B cell (primary cell): ENCODE measurements around the gene HFE. TPM values are rescaled to one million over a fixed set of nuclear protein-coding genes. Genes with fewer than 3 reads are reported as not detected.

Source experiments
- ATAC-seq: fragments of 200-7000 bp; cut with Tn5 transposase; one replicate; pipeline ENCODE4 v1.10.0; 2021; ENCODE audit warnings: low read depth, mild to moderate bottlenecking, moderate number of reproducible peaks, moderate library complexity
- CTCF ChIA-PET: fragments of 350-600 bp; sonication (Branson Sonifier 250); formaldehyde crosslinking; loops from one replicate; lab custom pipeline; 2021; ENCODE audit warnings: antibody characterized with exemption, inconsistent platforms; lab: Charles Lee
- POLR2A ChIA-PET: fragments of 350-600 bp; sonication (Branson Sonifier 250); formaldehyde crosslinking; loops from one replicate; lab custom pipeline; 2021; ENCODE audit warnings: antibody characterized with exemption; lab: Charles Lee
- DNase-seq: peaks from one replicate; pipeline ENCODE4 v3.0.0; 2013
- H2AFZ ChIP-seq: 2 replicates; pipeline ENCODE4 v1.6.1; 2012; ENCODE audit warnings: mild to moderate bottlenecking, low read depth, low read length; ENCODE audit not compliant: insufficient read depth, poor library complexity, severe bottlenecking
- H3K27ac ChIP-seq, 2 donors: 1 replicate in 1 of 2; 2 replicates in 1 of 2; pipeline ENCODE4 v1.5.1; 2012 to 2013; ENCODE audit warnings: low read length in 2 of 2, mild to moderate bottlenecking in 2 of 2, moderate library complexity in 1 of 2
- H3K27me3 ChIP-seq, 4 experiments: fragments of 200-600 bp in 1 of 4; sonication (generic) in 1 of 4; replicated peaks in 1 of 4; 1 replicate in 2 of 4; 2 replicates in 2 of 4; pipeline versions ENCODE4 v1.6.1 to v1.7.0; 2013 to 2016; ENCODE audit warnings: low read length in 3 of 4, mild to moderate bottlenecking in 2 of 4, mixed read lengths in 1 of 4, moderate library complexity in 1 of 4; ENCODE audit not compliant: insufficient read depth in 4 of 4, control insufficient read depth in 3 of 4; ENCODE audit errors: control extremely low read depth in 1 of 4
- H3K36me3 ChIP-seq, 2 experiments: replicated peaks in 1 of 2; 1 replicate in 1 of 2; 2 replicates in 1 of 2; pipeline versions ENCODE4 v1.6.1 to v1.7.1; 2013; ENCODE audit warnings: low read length in 1 of 2; ENCODE audit not compliant: insufficient read depth in 2 of 2, control insufficient read depth in 1 of 2; ENCODE audit errors: control extremely low read depth in 1 of 2, extremely low read depth in 1 of 2
- H3K4me1 ChIP-seq, 2 donors: fragments of 200-600 bp in 1 of 2; sonication (generic) in 1 of 2; 1 replicate in 1 of 2; 2 replicates in 1 of 2; pipeline versions ENCODE4 v1.5.1 to v1.6.1; 2013 to 2017; ENCODE audit warnings: low read length in 2 of 2; ENCODE audit not compliant: control insufficient read depth in 2 of 2, insufficient read depth in 2 of 2
- H3K4me2 ChIP-seq: replicated peaks from 2 replicates; pipeline ENCODE3; 2012; ENCODE audit warnings: mild to moderate bottlenecking, low read depth, low read length; ENCODE audit not compliant: poor library complexity, severe bottlenecking
- H3K4me3 ChIP-seq, 5 experiments: fragments of 200-600 bp in 1 of 5; sonication (generic) in 1 of 5; 1 replicate in 3 of 5; 2 replicates in 2 of 5; pipeline versions ENCODE4 v1.5.1 to v1.7.0; 2011 to 2016; ENCODE audit warnings: low read length in 4 of 5, mild to moderate bottlenecking in 4 of 5, low read depth in 2 of 5, control low read depth in 1 of 5, moderate library complexity in 1 of 5; ENCODE audit not compliant: insufficient read depth in 1 of 5; ENCODE audit errors: control extremely low read depth in 1 of 5, extremely low read depth in 1 of 5
- H3K79me2 ChIP-seq: fragments of 200-600 bp; sonication (generic); one replicate; pipeline ENCODE4 v1.6.0; 2016; ENCODE audit warnings: low read length; ENCODE audit not compliant: control insufficient read depth, insufficient read depth
- H3K9ac ChIP-seq: fragments of 200-600 bp; sonication (generic); 2 replicates; pipeline ENCODE4 v1.6.1; 2017; ENCODE audit warnings: mild to moderate bottlenecking, low read length, moderate library complexity
- H3K9me3 ChIP-seq, 3 donors: one replicate each; pipeline versions ENCODE4 v1.6.1 to v1.7.1; 2013; ENCODE audit warnings: low read length in 2 of 3; ENCODE audit not compliant: control insufficient read depth in 2 of 3, insufficient read depth in 1 of 3; ENCODE audit errors: control extremely low read depth in 1 of 3
- H4K20me1 ChIP-seq: 2 replicates; pipeline ENCODE4 v1.6.0; 2012; ENCODE audit warnings: mild to moderate bottlenecking, low read length; ENCODE audit not compliant: insufficient read depth, control insufficient read depth, poor library complexity, severe bottlenecking
- H3K27ac Mint-ChIP-seq: one replicate; pipeline ENCODE4 v1.8.0; 2021; ENCODE audit warnings: mixed read lengths
- H3K27me3 Mint-ChIP-seq: one replicate; pipeline ENCODE4 v1.8.0; 2021; ENCODE audit warnings: mixed read lengths
- H3K4me1 Mint-ChIP-seq: one replicate; pipeline ENCODE4 v1.8.0; 2021; ENCODE audit warnings: mixed read lengths
- H3K4me3 Mint-ChIP-seq: one replicate; pipeline ENCODE4 v1.8.0; 2021; ENCODE audit warnings: mixed read lengths
- H3K9me3 Mint-ChIP-seq: one replicate; pipeline ENCODE4 v1.8.0; 2022; ENCODE audit warnings: mixed read lengths; ENCODE audit not compliant: insufficient read depth
- CTCF ChIP-seq: fragments of 200-600 bp; IDR thresholded peaks from one replicate; pipeline ENCODE4 v1.8.0; 2022; ENCODE audit warnings: antibody characterized with exemption, mild to moderate bottlenecking
- EZH2 ChIP-seq: IDR thresholded peaks from 2 replicates; pipeline ENCODE4 v1.6.1; 2012; ENCODE audit warnings: borderline replicate concordance, low read depth, mild to moderate bottlenecking, moderate library complexity, low read length; ENCODE audit not compliant: insufficient read depth, poor library complexity, severe bottlenecking
- WGBS: methylation state at CpG from one replicate; pipeline ENCODE4 v1.1.5; 2013; ENCODE audit warnings: missing lambda C conversion rate; ENCODE audit not compliant: insufficient coverage; 5-methylcytosine and 5-hydroxymethylcytosine counted together
- intact Hi-C: fragments of 100-400 bp; cut with micrococcal nuclease; formaldehyde crosslinking; loops from one replicate; pipeline ENCODE4 v1.10.0; 2022
- polyA plus RNA-seq: library from polyadenylated mRNA; depleted of rRNA; stranded (reverse); fragments of >200 nt; gene quantifications from 2 replicates; pipeline ENCODE4 v1.2.3, GENCODE V29; 2012
- total RNA-seq, 2 donors: library from RNA; stranded (reverse); fragments of 120-200 nt in 1 of 2; gene quantifications; 1 replicate in 1 of 2; 2 replicates in 1 of 2; pipeline versions ENCODE4 v1.2.3 to v1.2.4, GENCODE V29; 2013 to 2022

Gene HFE
- total and polyA plus RNA-seq, 2 donors (not counting 1 experiment from before 2014, with no cell fraction given), result 5.9 to 6.3 TPM

- Mint-ChIP-seq H3K4me3 (no peak overlapping the region), H3K4me1 (no peaks in the 10 kb centered on the region), H3K27me3 (no peaks in the 10 kb centered on the region), H3K27ac (no peak overlapping the region), H3K9me3 (no peaks in the 10 kb centered on the region)
- no peak for TF ChIP-seq CTCF
- no peak for TF ChIP-seq EZH2
- H4K20me1 ChIP-seq, result no peaks in the 10 kb centered on the region
- no peak overlapping the region for H3K9ac ChIP-seq
- no peak for ATAC-seq
- no peak overlapping the region for H3K27ac ChIP-seq
- no peaks in the 10 kb centered on the region for H3K27me3 ChIP-seq
- H3K79me2 ChIP-seq, result no peaks in the 10 kb centered on the region
- H3K9me3 ChIP-seq, result no peaks in the 10 kb centered on the region
- H2AFZ ChIP-seq, result no peak overlapping the region
- intact Hi-C loops, result no loop called here
- no peaks in the 10 kb centered on the region for H3K4me1 ChIP-seq
- H3K36me3 ChIP-seq, result peaks cover 0 to 1% of the 10 kb centered on the region in 2 experiments
- H3K4me2 ChIP-seq, result no peak overlapping the region
- H3K4me3 ChIP-seq, result no peak overlapping the region
- 100% methylated on average over 1 of the region's 4 CpGs for WGBS
- no peak for DNase-seq
- ChIA-PET POLR2A (no interaction called here), CTCF (interaction anchor here (1.0 kb wide), 1 partner anchor 51 kb away, joined by 3 read pairs; no protein-coding TSS in a partner anchor)
Observed at GRCh38 chr6:26116267-26116666, 29.0 kb downstream of the HFE start.

GRCh38 chr6:26118999-26119398, 31.8 kb downstream of the HFE start:
- H3K4me3 Mint-ChIP-seq, result no peak overlapping the region

More at GRCh38 chr6:26118999-26119398, 31.8 kb downstream of the HFE start:
- Mint-ChIP-seq H3K4me1 (peaks cover 10% of the 10 kb centered on the region), H3K27ac (no peak overlapping the region), H3K9me3 (no peaks in the 10 kb centered on the region), H3K27me3 (no peaks in the 10 kb centered on the region)
- Histone ChIP-seq H4K20me1 (no peaks in the 10 kb centered on the region), H3K9ac (no peak overlapping the region), H2AFZ (no peak overlapping the region), H3K4me1 (peaks cover 7 to 9% of the 10 kb centered on the region in 2 donors), H3K4me3 (no peak overlapping the region), H3K79me2 (peaks cover under 1% of the 10 kb centered on the region), H3K4me2 (no peak overlapping the region), H3K36me3 (no peaks in the 10 kb centered on the region), H3K27ac (no peak overlapping the region), H3K27me3 (no peaks in the 10 kb centered on the region), H3K9me3 (peaks cover 0 to 5% (median 0%) of the 10 kb centered on the region in 3 donors)
- no CpG with 5 or more reads among the region's 7 CpGs for WGBS
- TF ChIP-seq EZH2 (no peak), CTCF (no peak)
- ATAC-seq (no peak), DNase-seq (no peak)
- intact Hi-C loops, result no loop called here
- ChIA-PET CTCF (interaction anchor here (1.6 kb wide), 1 partner anchor 60 kb away, joined by 4 read pairs; no protein-coding TSS in a partner anchor), POLR2A (interaction anchor here (0.9 to 1.4 kb wide), 4 partner anchors 15 to 39 kb away, joined by 3 to 4 read pairs (median 4); a partner anchor contains a TSS)
